ENCODE results near the gene IL12B.
A peak's percentile ranks its signal among the peaks of the same experiment; 100 is the strongest.
"Not testable (repeated sequence)": the region's sequence is repeated elsewhere in the genome, so short reads cannot be mapped to it uniquely, and the experiment has no call there.

Gene IL12B

DNA sequence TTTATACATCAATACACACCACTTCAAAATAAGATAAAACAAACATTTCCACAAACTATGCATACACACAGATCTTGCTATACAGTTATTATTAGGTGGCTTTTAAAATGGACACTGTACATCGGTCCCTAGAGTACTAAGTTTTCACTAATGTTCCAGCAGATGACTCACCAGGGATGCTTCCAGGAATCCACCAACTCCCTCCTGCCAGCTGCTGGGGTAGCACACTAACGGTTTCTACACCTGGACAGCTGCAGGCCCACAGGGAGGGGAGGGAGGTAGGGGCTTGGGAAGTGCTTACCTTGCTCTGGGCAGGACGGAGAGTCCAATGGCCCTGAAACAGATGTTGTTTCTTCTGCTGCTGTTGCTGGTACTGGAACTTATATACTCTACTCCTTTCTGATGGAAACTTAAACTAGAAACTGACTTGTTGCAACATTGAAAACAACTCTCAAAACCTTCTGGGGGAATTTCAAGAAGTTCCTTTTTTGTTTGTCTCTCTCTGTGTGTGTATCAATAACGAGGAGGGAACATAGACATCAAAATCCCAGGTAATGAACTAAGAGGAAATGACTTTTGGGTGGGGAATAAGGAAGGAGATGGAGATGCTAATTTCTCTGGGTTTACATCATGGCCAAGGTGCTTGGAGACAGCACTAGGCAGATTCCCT, at the start of gene IL12B:
Gene IL12B (minus strand): TSS at position 357 of the 670 bp plus-strand sequence. CDS start 3,705 bp downstream, outside the sequence.
- DNase-seq: no peak

DNA sequence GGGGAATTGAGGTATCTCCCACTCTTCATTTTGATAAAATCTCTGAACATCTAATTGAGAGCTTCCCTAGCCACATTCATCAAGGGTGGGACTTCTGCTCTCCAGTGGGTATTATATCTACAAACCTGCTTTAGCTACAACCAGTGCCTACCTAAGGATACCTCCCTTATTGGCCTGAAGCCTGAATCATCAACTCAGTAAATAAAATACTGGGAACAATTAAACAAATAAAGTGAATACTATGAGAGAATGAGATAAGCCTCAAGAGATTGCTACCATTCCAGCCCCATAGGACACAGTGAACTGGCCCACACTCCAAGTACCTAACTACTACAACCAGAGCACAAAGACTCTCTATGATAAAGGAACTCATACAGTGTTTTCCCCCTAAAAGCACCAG, 47.4 kb upstream of the IL12B start:
- DNase-seq: no peak

DNA sequence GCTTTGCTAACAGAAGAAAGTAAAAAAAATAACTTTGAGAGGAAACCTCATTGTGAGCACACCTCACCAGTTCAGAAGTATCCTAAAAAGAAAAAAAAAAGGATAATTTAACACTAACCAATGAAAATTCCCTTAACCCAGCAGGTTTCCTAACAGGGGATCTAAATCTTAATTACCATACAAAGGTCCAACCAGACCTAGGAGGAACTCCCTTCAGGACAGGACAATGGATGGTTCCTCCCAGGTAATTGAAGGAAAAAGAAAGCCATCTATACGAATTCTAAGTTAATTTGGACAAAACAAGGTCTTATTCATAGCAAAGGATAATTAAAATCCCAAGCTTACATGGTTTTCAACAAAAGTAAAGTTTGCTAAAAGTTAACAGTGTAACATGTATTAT, 37.6 kb upstream of the IL12B start:
- not testable (repeated sequence) for DNase-seq

DNA sequence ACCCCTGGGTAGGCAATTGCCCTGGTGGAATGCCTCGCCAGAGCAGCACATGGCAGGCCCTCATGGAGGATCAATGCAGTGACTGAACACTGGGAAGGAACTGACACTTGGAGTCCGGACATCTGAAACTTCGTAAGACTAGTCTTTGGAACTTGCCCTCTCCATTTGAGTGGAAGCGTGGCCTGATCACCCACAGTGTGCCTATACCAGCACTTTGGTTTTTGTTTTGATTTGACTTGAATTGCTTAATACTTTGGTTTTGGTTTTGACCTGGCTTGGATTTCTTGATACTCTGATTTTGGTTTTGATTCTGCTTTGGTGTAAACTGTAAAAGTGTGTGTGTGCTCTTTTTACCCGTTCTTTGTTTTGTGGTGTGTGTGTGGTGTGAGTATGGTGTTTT, 36.5 kb upstream of the IL12B start:
- DNase-seq: not testable (repeated sequence)

DNA sequence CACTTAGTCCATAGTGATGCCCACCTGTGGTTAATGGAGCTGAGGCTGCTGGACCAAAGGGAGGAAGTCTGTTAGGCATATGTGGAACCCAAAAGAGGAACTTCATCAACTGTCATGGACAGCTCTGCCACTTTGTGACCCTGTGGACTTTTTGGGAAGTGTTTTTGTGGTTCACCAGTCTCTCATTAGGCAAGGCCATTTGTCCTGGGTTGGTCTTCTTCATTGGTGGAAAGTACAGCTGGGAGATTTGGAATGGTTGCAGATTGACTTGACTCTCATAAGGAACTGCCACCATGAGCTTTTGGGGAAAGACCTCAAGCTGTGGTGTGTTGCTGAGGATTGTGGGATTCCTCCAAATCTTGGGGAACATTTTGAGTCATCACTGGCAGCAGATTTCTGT, 31.9 kb upstream of the IL12B start:
- DNase-seq: peak; percentile 11

DNA sequence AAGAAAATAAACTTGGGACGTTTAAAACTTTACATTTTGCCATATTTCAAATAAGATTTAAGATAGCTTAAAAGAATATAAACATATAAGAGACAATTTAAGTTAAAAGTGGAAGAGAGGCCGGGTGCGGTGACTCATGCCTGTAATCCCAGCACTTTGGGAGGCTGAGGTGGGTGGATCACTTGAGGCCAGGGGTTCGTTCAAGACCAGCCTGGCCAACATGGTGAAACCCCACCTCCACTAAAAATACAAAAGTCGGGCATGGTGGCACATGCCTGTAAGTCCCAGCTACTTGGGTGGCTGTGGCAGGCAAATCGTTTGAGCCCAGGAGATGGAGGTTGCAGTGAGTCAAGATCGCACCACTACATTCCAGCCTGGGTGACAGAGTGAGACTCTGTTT, 29.6 kb upstream of the IL12B start:
- not testable (repeated sequence) for DNase-seq

DNA sequence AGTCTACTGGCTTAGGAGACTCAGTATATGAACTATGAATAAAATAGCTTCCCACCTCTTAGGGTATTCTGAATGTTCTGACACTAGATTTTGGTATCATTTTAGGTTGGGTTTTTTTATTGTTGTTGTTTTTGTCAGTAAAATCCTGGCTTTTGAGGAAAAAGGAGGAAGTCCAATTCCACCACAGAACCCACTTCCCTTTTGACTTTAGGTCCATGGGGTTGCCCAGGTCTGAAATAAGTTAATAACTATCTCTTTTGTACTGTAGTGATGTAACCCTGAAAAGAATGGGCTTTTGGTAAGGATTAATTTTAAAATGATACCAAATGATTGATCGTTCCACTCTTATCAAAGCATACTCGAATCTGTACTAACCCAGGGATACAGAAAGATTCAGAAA, 29.1 kb upstream of the IL12B start:
- DNase-seq: no peak

DNA sequence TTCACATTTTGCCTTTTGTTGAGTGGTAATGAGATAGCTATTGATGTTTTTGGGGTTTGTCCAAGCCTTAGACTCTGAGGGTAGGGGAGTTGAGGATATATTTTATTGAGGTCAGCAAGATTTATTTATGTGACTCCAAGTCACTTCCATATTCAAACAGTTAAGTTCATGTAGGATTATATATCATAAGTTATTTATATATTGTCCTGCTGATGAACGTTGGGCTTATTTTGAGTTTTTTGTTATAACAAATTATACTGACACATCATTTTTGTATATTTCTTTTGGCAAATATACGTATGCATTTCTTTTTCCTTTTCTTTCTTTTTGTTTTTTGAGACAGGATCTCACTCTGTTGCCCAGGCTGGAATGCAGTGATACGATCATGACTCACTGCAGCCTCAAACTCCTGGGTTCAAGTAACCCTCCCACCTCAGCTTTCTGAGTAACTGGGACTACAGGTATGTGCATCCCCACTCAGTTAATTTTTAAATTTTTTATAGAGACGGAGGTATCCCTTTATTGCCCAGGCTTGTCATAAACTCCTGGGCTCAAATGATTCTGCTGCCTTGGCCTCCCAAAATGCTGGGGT, 23.5 kb upstream of the IL12B start:
- DNase-seq: no peak

DNA sequence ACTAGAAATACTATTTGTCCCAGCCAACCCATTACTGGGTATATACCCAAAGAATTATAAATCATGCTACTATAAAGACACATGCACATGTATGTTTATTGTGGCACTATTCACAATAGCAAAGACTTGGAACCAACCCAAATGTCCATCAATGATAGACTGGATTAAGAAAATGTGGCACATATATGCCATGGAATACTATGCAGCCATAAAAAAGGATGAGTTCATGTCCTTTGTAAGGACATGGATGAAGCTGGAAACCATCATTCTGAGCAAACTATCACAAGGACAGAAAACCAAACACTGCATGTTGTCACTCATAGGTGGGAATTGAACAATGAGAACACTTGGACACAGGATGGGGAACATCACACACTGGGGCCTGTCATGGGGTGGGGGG, 20.4 kb upstream of the IL12B start:
- DNase-seq: not testable (repeated sequence)

DNA sequence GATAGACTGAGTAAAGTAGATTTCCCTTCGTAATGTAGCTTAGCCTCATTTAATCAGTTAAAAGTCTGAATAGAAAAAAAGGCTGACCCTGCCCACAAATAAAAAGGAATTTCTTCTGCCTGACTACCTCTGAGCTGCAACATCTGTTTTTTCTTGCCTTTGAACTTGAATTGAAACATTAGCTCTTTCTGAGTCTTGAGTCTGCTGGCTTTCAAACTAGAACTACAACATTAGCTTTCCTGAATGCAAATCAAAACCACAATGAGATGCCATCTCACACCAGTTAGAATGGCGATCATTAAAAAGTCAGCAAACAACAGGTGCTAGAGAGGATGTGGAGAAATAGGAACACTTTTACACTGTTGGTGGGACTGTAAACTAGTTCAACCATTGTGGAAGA, 19.9 kb upstream of the IL12B start:
- DNase-seq: not testable (repeated sequence)

DNA sequence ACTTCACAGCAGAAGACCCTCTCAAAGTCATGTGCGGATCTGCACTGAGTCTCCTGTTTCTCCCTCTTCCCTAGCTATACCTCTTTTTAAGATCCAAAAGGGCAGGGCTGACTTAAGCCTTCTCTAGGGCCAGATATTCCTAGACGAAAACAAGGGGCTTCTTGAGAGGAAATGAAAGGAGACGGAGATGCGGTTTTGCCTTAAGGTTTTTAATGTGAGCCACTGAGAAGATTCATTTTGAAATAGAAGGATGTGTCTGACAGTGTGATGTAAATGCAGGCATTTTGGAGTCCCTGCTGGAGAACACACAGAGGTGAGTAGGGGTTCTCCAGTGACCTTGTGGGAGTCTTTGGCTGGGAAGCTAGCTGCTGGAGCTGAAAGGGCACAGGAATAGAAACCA, 15.6 kb upstream of the IL12B start:
- no peak for DNase-seq

DNA sequence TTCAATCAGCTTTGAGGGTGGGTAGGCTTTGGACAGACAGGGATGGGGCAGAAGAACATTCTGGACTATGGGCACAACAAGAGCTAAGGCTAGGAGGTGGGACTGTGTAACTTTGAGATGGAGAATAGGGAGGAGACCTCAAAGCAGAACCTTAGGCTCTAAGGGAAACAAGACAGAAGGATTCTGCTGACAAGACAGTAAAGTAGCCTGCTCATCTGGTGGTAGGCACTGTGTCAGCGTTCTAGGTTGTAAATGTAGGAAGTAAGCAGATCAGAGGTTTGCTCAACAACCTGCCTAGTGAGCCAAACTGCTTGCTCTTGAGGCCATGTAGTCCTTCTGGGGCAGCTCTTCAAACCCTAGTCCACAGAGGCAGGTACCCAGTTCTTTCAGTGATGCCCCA, 15.0 kb upstream of the IL12B start:
- DNase-seq: no peak

DNA sequence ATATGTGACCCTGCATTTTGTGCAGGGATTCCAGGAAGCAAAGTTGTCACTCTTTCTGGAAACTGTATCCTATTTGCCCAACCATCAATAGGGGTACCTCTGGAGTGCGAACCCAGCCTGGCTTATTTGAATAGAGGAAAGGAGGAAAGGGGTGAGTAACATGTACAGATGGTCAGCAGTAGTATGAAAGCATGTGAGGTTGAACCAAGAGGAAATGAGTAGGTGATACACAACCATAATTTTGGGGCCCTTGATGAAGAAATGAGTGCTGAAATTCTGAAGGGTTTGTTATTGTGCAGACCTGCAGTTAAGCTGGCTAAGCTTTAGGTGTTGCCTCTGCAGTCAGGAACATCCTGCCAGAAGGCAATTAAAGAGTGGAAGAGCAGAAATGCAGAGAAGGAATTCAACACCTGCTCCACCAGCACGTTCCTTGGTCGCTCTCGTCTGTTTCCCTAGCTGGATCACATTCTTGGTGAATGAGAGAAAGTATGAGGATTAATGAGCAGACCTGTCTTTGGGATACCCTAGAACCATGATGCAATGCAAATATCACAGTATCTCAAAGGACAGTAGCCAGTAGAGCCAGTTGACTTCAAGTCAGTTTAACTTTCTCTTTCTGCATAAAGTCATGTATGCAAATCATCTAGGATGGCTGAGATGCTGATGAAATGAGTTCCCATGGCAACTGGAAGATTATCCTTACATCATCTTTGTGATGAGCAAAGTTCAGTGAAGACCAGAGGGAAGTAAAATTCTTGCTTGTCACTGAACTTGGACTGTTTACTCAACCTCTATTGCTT, 13.2 kb upstream of the IL12B start:
- no peak for DNase-seq

DNA sequence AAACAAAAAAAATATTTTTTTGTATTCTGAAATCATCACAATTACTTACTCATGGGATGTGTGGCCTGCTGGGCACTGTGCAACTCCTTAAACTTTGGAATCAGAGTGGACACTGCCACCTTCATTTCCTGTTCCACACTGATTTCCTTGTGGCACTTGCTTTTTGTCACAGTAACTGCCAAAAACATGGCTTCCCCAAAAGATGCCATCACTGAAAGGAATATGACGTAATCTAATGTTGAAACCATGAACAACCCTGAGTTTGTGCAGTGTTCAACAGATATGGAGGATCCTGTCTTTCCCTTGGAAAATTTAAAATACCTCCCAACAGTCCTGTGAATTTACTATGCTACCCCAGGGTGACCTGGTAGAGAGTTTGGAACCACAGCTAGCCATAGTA, 12.6 kb upstream of the IL12B start:
- no peak for DNase-seq

DNA sequence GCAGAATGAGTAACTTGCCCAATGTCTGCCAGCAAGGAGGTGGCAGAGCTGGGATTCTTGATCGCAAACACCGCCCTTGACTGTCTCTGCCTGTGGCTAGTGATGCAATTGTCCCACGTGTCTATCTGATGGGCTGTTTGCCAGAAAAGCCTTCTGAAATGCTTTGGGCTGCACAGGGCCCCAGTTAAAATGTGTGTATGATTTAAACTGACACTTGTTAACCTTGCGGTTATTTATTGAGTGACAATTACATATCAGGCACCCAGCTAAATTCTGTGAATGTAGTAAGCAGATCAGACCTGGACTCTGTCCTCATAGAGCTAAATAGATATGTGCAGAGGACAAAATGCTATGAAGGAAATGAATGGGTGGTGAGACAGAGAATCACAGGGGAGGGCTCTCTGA, 11.6 kb upstream of the IL12B start:
- DNase-seq: peak; percentile 82

DNA sequence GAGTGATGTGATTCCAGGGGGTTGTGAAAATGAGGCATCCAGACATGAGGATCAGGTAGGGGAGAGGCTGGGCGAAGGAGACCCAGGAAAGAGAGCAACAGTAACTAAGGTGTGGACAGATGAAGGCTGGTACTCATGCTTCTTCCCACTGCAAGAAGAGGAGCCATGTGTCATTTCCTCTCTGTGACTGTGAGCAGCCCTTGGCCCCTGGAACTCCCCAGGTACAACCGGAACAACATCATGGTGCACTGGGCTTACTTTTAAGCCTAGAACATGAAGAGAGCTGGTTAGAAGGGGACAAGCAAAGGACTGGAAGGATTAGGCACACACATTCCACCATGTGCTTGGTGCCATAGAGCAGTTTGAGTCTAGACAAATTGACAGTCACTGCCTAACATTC, 10.9 kb upstream of the IL12B start:
- no peak for DNase-seq

DNA sequence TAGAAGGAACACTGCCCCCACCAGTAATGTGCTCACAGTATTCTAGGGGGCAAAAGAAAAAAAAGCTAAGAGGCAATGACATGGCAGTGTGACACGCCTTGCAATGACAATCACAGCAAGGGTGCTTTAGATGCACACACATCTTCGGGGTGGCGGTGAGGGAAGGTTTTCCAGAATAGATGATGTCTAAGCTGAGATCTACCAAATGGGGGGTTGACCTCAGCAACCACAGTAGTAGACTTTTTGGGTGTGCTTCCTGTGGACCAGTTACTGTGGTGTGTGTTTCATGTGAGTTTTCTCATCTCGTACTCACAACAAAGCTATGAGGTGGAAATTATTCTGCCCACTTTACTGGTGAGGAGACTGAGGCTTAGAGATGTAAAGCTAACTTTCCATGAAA, 10.2 kb upstream of the IL12B start:
- DNase-seq: peak; percentile 36

DNA sequence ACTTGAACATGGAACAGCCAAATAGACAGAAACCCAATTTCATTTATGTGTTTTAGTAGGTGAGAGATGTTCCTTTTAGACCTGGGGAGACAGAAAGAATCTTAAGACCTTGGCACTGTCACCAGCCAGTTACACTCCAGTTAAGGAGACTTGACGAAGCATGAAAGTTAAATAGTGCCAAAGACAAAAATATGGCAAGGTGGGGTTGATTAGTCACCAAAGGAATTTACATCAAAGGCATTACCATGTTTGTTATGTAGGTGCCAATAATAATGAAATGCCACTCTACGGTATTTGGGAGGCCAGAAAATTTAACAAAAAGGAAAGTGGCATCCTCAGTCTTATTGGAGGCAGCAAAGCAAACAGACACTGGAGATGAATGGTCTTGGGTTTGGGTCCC, 9.2 kb upstream of the IL12B start:
- no peak for DNase-seq

DNA sequence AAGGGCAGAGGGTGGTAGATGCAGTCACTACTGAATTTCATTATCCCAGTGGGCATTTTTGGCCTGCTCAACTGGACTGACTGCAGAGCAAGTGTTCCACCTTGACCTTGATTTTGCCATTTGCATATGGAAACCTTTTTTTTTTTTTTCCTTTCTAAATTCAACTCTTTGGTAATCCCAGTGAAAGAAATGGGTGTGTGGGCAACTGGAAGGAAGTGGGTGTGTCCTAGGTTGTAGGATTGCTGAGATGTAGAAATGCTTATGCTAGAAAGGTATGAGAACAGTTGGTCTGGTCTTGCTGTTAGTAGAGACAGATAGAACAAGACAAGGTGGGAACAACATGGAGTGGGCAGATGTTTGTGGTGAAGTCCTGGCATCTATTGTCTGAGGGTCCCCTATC, 7.8 kb upstream of the IL12B start:
- DNase-seq: no peak

DNA sequence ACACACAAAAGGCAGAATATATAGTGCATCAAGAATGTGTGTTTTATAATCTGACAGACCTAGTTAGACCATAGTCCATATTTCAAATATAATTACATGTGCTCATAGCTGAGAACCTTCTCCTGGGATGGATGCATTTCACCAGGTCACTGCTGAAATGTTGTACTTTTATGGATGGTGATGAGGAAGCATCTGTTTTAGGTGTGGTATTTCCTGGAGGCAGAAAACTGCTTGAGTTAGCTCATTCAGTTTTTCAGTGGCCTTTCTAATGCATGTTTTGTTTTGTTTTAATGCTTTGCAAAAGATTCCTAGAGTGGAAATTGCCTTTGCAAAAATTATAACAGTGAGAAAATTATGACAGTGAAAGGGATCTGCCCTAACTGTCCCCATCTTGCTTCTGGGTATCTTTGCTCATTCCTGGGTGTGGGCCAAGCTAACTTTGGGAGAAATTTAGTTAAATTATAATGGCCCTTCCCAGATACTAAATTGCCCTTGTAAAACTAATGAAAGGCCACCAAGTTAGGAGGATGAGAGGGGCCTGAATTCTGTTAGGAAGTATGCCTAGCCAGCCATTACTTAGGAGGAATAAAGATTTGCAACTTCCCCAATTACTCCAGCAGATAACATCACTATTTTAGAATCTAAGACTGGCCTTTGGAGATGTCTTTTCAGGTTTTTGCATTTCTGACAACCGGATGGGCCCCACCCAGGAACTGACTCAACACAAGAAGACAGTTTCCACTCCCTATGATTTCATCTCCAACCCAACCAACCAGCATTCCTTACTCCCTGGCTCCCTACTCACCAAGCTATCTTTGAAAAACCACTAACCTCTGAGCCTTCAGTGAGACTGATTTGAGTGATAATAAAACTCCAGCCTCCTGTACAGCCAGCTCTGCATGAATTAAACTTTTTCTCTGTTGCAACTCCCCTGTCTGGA, 7.0 kb upstream of the IL12B start:
- DNase-seq: peak; percentile 63

DNA sequence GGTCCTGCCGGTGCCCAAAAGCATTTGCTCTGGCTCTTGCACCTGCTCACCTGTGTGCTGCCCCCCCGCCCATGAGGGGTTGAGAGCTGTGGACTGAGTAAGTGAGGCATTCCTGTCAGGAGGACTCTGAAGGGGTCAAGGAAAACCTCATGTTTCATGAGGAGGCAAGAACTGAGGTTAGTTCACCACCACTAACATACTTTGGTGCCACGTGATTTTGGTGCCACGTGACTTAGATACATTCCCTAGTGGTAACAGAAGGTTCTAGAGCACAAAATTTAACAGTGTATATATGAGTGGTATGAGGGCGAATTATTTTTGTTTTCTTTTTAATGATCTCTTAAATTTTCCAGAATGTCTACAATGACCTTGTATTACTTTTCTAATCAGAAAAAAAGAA, 6.3 kb upstream of the IL12B start:
- DNase-seq: no peak

DNA sequence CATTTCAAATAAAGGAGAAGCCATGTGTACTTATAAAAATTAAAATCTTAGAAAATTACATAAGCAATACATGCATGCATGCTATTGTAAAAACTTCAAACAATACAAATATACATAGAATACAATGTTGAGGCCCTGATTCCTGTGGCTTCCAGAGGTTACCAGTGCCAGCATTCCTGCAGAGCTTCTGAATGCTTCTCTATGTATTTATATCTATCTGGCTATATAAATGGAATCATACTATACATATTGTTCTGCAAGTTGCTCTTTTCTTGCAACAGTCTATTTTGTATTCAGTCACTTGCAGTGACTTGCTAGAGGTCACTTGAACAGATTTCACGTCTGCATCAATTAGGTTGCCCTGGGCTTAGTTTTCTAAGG, 3.2 kb upstream of the IL12B start:
- DNase-seq: no peak
